Measurements from ENCODE around the gene FDXR. TPM values are rescaled to one million over a fixed set of nuclear protein-coding genes. Genes with fewer than 3 reads are reported as not detected.
"Not testable (repeated sequence)": the region's sequence is repeated elsewhere in the genome, so short reads cannot be mapped to it uniquely, and the experiment has no call there.

Gene FDXR, protein sequence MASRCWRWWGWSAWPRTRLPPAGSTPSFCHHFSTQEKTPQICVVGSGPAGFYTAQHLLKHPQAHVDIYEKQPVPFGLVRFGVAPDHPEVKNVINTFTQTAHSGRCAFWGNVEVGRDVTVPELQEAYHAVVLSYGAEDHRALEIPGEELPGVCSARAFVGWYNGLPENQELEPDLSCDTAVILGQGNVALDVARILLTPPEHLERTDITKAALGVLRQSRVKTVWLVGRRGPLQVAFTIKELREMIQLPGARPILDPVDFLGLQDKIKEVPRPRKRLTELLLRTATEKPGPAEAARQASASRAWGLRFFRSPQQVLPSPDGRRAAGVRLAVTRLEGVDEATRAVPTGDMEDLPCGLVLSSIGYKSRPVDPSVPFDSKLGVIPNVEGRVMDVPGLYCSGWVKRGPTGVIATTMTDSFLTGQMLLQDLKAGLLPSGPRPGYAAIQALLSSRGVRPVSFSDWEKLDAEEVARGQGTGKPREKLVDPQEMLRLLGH
- total RNA-seq = 4.6 TPM
- long read RNA-seq, transcript FDXR-201 (12 exons, 1,875 nt) = major isoform, 14 of 18 reads
- long read RNA-seq, partial matches to known transcripts = 1 of 18 reads
- long read RNA-seq, other reads (novel, unspliced or antisense) = 2 of 18 reads

DNA sequence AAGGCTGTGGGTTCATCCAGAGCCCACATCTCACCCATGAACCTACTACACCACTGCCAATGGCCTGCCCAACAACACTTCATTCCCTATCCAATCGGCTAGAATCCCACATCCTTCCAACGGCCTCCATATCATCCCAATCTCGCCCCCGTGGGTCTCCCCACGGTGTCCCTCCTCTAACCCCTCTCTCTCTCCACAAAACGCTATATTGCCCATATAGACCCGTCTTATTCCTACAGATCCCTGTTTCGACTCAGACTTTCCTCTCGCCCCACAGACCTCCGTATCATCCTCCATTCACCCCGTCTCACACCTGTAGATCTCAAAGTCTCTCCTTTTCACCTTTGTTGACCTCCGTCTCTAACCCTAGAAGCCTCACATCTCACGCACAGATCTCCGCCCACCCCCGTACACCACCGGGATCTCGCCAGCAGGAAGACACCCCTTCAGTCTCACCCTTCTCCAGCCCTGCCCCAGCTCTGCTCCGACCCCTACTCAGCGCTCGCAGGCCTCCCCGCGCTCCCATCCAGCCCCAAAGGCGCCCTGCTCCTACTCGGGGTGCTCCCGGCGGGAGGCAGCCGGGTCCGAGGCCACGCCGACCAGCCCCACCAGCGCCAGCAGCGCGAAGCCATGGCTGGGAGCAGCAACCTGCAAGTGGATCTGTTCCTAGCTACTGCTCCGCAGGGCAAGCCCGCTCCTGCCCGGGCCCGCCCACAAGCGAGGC lies at the start of gene FDXR:
FDXR (minus strand) TSS at position 682 of the 724 bp plus-strand sequence; CDS start at position 632, 50 bp downstream.
- no peak for DNase-seq
- intact Hi-C loops (cut with DNase I) = no loop called here
- peak; percentile 11 for ATAC-seq (ENCODE audit: poor library complexity)

DNA sequence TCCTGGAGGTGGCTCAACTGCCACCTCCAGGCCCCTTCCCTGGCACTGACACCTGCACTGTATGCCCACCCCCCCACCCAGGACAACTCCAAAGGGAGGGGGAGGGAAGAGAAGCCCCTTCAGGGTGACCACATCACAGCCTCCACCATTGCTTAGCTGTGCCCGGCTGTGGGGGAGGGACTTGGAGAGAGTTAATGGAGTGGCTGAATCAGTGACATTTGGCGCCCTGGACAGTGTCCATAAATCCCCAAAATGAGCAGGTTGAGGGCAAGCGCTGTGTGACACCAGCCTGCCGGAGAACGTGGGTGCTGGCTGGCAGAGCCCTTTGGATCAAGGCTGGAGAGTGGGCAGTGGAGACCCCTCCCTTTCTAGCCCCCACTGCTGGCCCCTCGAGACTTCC lies 49.4 kb upstream of the FDXR start:
- no peak for DNase-seq
- intact Hi-C loops (cut with DNase I) = no loop called here
- ATAC-seq (ENCODE audit: poor library complexity) = no peak

DNA sequence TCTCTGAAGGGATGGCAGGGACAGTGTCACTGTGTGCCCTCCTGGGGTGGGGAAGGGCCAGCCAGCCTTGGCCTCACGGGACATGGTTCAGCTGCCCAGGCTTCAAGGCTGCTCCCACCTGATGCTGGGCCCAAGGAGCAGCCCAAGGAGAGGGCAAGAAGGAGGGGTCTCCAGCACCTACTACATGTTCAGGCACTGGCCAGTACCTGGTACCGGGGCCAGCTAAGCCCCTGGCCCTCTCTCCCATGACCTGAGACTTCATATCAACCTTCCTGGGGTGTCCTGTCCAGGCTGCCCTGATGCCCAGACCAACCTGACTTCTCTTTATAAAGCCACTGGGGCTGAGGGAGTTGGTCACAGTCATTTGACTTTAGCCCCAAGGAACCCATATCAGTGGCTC lies 49.0 kb upstream of the FDXR start:
- no peak for DNase-seq
- intact Hi-C loops (cut with DNase I) = no loop called here
- ATAC-seq (ENCODE audit: poor library complexity) = no peak

DNA sequence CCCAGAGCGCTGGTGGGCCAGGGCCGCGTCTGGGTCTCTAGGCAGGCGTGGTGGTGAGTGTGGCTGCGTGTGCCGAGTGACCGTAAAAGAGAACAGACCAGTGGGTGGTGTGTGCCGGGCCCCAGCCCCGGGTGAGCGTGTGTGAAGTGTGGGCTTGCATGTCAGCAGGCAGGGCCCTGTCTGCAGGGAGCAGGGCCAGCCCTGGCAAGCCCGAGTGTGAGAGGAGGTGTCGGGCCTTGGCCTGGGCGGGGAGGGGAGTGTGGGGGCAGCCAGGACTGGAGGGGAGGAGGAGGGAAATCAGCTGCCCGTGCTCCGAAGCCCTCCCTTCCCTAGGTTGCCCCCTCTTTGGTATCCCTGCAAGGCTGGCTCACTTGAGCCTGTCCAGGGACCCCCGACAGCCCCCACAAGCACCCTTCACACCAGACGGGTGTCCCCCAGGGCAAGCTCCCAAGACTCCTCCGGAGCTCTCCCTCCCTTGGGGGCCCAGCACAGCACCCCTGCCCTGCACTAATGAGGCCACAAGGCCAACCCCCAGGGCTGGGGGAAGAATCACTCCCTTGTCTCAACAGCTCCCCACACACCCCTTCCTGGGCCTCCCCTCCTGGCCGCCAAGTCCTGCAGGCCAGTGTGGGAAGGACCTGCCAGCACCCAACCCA lies 48.4 kb upstream of the FDXR start:
- DNase-seq (no peak), ATAC-seq (ENCODE audit: poor library complexity) (no peak)
- intact Hi-C loops (cut with DNase I) = no loop called here

DNA sequence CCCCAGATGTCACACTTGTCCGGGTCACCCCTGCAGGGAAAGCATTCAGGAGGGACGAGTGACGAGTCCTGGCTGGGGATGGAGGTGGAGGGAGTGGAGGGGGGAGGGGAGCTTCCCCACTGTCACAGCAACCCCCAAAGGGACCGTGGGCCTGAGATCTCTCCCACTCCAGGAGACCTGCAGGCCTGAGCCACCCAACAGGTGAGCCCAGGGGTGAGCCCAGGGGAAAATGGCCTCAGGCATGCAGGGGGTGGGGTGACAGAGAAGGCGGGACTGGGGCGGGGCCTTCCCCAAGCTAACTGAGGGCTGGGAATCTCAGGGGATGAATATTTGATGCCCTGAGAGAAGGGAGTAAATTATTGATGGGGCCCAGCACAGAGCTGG lies 47.8 kb upstream of the FDXR start:
- no peak for ATAC-seq (ENCODE audit: poor library complexity)
- intact Hi-C loops (cut with DNase I) = no loop called here
- no peak for DNase-seq

DNA sequence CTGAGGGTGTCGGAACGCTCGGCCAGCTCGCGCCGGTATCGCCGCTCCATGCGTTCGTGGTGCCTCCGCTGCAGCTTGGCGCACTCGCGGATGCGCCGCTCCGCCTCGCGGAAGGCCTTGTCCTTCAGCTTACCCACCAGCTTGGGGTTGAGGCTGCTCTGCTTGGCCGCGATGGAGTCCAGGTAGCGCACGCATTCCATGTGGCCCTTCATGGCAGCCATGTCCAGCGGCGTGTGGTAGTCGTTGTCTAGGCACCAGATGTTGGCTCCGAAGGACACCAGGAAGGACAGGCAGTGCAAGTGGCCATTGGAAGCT lies 47.5 kb upstream of the FDXR start:
- DNase-seq (no peak), ATAC-seq (ENCODE audit: poor library complexity) (no peak)
- intact Hi-C loops (cut with DNase I) = no loop called here

DNA sequence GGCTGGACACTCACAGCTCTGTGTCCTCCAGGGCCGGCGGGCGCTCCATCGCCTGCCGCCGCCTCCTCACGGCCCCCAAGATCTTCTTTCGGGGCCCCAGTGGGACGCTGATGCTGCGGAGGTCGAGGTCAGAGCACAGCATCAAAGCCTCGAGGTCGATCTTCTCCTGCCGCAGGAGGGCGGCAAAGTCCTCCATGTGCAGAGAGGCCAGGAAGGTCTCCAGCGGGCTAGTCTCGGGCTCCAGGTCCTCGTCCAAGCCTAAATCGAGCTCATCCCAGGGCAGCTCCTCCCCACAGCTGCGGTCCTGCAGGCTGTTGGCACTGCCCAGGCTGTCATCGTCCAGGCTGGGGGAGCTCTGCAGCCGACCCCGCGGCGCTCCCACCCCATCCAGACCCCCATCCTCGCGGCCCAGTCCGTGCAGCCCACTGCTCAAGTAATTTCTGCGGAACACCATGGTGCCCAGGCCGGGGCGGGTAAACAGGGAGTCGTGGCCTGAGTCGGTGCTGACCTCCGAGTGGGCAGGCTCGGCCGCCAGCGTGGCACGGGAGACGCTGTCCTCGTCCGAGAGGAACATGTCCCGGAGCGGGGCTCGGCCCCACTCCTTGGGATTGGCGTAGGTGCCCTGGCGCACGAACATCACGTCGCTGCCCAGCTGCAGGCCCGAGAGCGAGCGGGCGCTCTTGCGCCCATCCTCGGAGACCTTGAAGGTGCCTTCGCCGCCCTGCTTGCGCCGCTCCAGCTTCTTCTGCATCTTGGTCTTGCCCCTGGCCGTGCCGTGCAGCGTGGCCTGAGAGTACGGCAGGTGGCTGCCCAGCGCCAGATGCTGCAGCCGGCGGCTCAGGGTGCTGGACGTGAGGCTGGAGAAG lies 46.9 kb upstream of the FDXR start:
- intact Hi-C loops (cut with DNase I) = no loop called here
- ATAC-seq (ENCODE audit: poor library complexity) (no peak), DNase-seq (peak; percentile 58)

DNA sequence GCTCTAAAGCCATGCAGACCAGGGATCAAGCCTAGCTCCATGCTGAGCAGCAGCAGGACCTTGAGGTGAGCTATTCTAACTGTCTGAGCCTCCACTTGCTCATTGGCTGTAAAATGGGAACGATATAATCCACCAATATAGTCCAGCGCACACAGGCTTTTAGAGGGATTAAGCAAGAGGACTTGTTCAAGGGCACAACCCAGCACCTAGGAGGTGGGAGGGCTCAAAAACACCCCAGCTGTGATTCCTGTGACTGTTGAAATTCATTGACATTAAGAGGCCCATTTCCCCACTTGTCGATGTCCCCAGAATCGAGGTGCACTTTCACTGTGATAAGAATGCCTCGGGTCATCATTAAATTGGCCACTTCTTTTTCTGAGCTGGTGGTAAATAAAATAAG lies 46.1 kb upstream of the FDXR start:
- DNase-seq (peak; percentile 8), ATAC-seq (ENCODE audit: poor library complexity) (no peak)
- intact Hi-C loops (cut with DNase I) = no loop called here

DNA sequence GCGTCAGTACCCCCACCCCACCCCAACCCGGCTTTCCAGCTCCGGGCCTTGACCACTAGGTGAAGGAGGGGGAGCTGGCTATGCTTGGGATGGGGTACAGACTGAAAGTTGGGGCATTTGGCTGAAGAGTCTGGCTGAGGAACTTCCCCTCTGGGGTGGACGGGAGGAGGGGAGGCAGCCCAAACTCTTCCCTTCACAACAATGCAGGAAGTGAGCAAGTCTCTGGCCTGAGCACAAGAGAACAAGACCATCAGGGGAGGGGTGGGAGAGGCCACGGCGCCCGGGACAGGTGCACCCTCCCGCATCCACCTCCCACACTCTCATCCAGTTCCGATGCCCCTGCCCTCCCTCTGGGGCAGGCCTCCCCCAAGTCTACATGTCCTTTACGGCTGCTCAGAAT lies 44.6 kb upstream of the FDXR start:
- DNase-seq = no peak
- intact Hi-C loops (cut with DNase I) = no loop called here
- no peak for ATAC-seq (ENCODE audit: poor library complexity)

DNA sequence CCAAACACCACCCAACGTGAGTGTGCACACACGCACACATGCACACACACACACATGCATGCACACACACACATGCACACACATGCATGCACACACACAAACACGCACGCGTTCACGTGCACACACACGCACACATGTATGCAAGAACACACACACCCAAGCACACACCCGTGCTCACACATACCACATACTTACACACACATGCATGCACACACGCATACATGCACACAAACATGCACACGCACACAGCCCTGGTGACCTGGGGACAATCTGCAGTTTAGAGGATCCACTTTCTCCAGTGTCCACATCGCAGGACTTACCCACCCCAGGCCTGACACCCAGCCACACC lies 44.0 kb upstream of the FDXR start:
- DNase-seq = no peak
- no peak for ATAC-seq (ENCODE audit: poor library complexity)
- intact Hi-C loops (cut with DNase I) = no loop called here

DNA sequence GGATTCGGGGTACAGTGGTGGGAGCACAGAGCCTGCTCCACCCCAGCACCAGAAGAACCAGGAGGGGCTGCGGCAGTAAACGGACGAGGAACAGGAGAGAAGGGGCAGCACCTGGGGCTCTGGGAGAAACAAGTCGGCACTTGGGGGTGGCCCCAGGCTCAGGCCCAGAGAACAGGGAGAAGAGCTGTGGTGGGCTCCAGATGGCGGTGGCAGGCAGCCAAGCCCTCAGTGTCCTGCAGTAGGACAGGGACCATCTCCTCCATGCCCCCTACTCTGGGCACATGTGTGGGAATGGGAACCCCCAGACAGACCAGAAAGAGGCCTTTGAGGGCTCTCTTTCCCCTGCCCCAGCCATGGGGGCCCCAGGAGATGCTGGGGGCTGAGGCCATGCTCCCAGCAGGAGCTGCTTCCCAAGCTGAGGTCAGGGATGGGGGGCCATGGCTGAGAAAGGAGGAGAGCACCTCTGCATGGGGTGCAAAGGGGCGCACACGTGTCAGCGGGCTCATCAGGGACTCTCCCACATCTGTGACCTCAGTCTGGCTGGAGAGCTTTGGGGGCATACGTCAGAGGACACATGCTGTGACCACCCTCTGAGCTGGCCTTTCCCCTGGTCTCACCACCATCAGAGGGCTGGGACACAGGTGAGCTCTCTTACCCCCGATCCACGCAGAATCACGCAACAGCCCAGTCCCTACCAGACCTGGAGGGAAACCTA lies 43.5 kb upstream of the FDXR start:
- DNase-seq = no peak
- intact Hi-C loops (cut with DNase I) = no loop called here
- no peak for ATAC-seq (ENCODE audit: poor library complexity)

DNA sequence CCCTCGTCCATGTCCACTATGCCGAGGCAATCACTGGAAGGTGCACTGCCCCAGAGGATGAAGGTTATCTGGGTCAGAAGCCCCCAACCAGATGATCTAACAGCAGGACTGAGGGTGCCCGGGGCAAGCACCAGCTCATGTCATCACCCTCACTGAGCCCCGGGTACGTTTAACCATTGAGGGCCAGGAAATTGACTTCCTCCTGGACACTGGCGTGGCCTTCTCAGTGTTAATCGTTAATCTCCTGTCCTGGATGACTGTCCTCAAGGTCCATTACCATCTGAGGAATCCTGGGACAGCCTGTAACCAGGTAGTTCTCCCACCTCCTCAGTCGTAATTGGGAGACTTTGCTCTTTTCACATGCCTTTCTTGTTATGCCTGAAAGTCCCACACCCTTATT lies 38.6 kb upstream of the FDXR start:
- DNase-seq; ATAC-seq (ENCODE audit: poor library complexity); intact Hi-C loops (cut with DNase I): not testable (repeated sequence)

DNA sequence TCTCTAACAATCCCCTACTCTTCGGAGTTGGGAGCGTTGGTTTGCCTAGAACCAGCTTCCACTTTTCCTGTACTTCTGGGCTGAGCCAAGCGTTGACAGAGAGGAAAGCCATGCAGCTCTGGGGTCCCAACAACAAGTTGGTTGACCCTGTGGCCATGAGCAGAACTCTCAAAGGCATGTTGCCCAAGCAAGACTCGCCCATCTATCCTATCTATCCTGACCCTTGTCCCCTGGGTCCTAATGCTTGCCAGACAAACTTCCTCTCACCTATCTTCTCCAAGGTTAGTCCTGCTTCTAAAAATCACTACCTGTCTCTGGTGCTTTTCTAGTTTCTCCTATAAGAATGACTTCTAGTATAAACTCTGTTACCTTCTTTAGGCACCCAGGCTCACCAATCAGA lies 36.3 kb upstream of the FDXR start:
- ATAC-seq (ENCODE audit: poor library complexity); intact Hi-C loops (cut with DNase I); DNase-seq: not testable (repeated sequence)

DNA sequence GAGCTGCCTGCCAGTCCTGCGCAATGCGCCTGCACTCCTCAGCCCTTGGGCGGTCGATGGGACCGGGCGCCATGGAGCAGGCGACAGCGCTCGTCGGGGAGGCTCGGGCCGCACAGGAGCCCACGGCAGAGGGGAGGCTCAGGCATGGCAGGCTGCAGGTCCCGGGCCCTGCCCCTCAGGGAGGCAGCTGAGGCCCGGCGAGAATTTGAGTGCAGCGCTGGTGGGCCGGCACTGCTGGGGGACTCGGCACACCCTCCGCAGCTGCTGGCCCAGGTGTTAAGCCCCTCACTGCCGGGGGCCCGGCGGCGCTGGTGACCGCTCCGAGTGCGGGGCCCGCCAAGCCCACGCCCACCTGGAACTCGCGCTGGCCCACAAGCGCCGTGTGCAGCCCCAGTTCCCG lies 34.2 kb upstream of the FDXR start:
- intact Hi-C loops (cut with DNase I) = no loop called here

DNA sequence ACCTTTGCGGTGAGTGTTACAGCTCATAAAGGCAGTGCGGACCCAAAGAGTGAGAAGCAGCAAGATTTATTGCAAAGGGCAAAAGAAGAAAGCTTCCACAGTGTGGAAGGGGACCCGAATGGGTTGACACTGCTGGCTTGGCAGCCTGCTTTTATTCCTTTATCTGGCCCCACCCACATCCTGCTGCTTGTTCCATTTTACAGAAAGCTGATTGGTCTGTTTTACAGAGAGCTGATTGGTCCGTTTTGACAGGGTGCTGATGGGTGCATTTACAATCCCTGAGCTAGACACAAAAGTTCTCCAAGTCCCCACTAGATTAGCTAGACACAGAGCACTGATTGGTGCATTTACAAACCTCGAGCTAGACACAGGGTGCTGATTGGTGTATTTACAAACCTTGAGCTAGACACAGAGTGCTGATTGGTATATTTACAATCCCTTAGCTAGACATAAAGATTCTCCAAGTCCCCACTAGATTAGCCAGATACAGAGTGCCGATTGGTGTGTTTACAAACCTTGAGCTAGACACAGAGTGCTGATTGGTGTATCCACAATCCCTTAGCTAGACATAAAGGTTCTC lies 33.5 kb upstream of the FDXR start:
- ATAC-seq (ENCODE audit: poor library complexity); intact Hi-C loops (cut with DNase I); DNase-seq: not testable (repeated sequence)

More for the DNA sequence above, 34.2 kb upstream of the FDXR start:
- DNase-seq (no peak), ATAC-seq (ENCODE audit: poor library complexity) (no peak)

DNA sequence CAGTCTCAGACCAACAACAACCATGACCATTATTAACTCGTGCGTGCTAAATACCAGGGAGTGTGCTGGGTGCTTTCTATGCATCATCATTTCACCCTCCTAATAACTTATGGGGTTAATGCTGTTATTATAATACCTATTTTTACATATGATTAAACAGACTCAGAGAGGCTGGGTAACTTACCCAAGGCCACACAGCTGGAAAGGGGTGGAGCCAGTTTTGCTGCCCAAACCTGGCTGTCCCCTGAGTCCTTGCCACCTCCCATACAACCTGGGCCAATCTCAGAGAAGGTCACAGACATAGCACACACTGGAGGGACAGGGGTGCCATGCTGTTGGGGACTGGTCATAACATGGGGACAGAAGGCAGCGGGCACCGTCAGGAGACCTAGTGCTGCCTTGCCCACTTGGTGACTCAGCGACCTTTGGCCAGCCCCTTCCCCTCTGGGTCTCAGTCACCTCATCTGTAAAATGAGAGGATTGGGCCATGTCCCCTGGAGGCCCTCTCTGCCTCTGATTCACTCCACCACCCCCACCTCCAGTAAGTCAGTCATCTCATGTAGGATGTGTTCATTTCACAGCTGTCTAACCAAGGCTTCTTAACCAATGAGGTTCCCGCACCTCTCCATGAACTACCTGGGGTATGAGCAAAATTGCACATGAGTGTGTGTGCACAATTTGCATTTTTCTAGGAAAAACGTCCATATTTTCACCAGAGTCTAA lies 32.1 kb upstream of the FDXR start:
- ATAC-seq (ENCODE audit: poor library complexity) (no peak), DNase-seq (no peak)
- intact Hi-C loops (cut with DNase I) = no loop called here

DNA sequence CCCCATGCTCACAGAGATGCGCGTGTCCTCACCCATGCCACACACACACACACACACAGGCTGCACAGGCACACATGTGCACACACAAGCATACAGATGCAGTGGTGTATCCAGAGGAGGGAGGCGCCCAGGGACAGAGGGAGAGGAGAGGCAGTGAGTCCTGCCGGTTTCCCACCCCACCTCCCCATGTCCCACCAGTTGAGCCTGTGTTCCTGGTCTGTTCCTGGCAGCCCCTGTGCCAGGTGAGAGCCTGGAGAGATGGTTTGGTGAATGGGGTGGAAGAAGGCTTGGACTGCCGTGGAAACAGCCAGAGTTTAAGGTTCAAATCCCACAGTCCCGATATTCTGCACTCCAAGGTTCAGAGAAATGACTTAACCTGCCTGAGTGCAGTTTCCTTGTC lies 30.9 kb upstream of the FDXR start:
- ATAC-seq (ENCODE audit: poor library complexity) = no peak
- DNase-seq = peak; percentile 13
- intact Hi-C loops (cut with DNase I) = no loop called here

All from Right ventricle myocardium superior (tissue), 1 donor.